A549 (cell line): ENCODE results near the gene BICRA.

Experiments used
- CHD4 ChIP-seq: fragments of 200-600 bp; sonication (generic); IDR thresholded peaks from 2 replicates; pipeline ENCODE4 v1.6.1; 2016; ENCODE audit warnings: antibody characterized with exemption, mild to moderate bottlenecking, borderline replicate concordance
- CTCF ChIP-seq: fragments of >200 bp; sonication (Bioruptor Twin); formaldehyde crosslinking; IDR thresholded peaks from 3 replicates; pipeline ENCODE4 v1.5.1; 2016
- EP300 ChIP-seq, 2 experiments: fragments of >200 bp; sonication (Bioruptor Twin); formaldehyde crosslinking; IDR thresholded peaks; 2 replicates in 1 of 2; 3 replicates in 1 of 2; pipeline ENCODE4 v1.6.1; 2016 to 2017
- MAX ChIP-seq: IDR thresholded peaks from 2 replicates; pipeline ENCODE4 v1.6.1; 2012
- MYC ChIP-seq: IDR thresholded peaks from 2 replicates; pipeline ENCODE4 v1.6.1; 2012; ENCODE audit warnings: mild to moderate bottlenecking, inconsistent platforms, low read length, improper control_type of control experiment, borderline replicate concordance
- NR3C1 ChIP-seq: fragments of >200 bp; sonication (Bioruptor Twin); formaldehyde crosslinking; IDR thresholded peaks from 3 replicates; pipeline ENCODE4 v1.6.1; 2017
- POLR2A ChIP-seq: IDR thresholded peaks from 2 replicates; pipeline ENCODE4 v1.6.1; 2012; ENCODE audit warnings: mild to moderate bottlenecking, low read length
- POLR2AphosphoS2 ChIP-seq: conservative IDR thresholded peaks from 2 replicates; pipeline ENCODE4 v1.6.1; 2012; ENCODE audit warnings: low read length, improper control_type of control experiment, inconsistent platforms
- REST ChIP-seq: fragments of 200-600 bp; sonication (generic); IDR thresholded peaks from 2 replicates; pipeline ENCODE4 v1.6.1; 2016; ENCODE audit warnings: antibody characterized with exemption, mild to moderate bottlenecking, moderate library complexity
- RFX5 ChIP-seq: fragments of 450-650 bp; IDR thresholded peaks from 2 replicates; pipeline ENCODE4 v1.7.1; 2014; ENCODE audit warnings: antibody characterized with exemption, mild to moderate bottlenecking, moderate library complexity
- SREBF2 ChIP-seq: fragments of 450-650 bp; IDR thresholded peaks from 2 replicates; pipeline ENCODE4 v1.6.1; 2014; ENCODE audit warnings: mild to moderate bottlenecking, moderate library complexity
- TF ChIP-seq, protein P1 (sequence below): fragments of 250-450 bp; sonication (Bioruptor Pico); IDR thresholded peaks from 2 replicates; pipeline ENCODE4 v1.5.0; 2021; ENCODE audit warnings: mild to moderate bottlenecking, moderate library complexity, borderline replicate concordance
- TF ChIP-seq, protein P2 (sequence below): fragments of >200 bp; sonication (Bioruptor Twin); formaldehyde crosslinking; IDR thresholded peaks from 3 replicates; pipeline ENCODE4 v1.6.1; 2016

GRCh38 chr19:47601180-47601904 lies 7.6 kb upstream of the BICRA start:
- TF ChIP-seq RFX5 (no peak), MAX (no peak), CTCF (no peak), POLR2AphosphoS2 (no peak), MYC (no peak), POLR2A (no peak), REST (no peak), CHD4 (no peak), SREBF2 (no peak), NR3C1 (no peak), EP300 (IDR thresholded peaks at IDR 0.05) (no peak)
- TF ChIP-seq, protein P1, sequence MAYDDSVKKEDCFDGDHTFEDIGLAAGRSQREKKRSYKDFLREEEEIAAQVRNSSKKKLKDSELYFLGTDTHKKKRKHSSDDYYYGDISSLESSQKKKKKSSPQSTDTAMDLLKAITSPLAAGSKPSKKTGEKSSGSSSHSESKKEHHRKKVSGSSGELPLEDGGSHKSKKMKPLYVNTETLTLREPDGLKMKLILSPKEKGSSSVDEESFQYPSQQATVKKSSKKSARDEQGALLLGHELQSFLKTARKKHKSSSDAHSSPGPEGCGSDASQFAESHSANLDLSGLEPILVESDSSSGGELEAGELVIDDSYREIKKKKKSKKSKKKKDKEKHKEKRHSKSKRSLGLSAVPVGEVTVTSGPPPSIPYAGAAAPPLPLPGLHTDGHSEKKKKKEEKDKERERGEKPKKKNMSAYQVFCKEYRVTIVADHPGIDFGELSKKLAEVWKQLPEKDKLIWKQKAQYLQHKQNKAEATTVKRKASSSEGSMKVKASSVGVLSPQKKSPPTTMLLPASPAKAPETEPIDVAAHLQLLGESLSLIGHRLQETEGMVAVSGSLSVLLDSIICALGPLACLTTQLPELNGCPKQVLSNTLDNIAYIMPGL (CRISPR knock-in tag): no peak
- TF ChIP-seq, protein P2, sequence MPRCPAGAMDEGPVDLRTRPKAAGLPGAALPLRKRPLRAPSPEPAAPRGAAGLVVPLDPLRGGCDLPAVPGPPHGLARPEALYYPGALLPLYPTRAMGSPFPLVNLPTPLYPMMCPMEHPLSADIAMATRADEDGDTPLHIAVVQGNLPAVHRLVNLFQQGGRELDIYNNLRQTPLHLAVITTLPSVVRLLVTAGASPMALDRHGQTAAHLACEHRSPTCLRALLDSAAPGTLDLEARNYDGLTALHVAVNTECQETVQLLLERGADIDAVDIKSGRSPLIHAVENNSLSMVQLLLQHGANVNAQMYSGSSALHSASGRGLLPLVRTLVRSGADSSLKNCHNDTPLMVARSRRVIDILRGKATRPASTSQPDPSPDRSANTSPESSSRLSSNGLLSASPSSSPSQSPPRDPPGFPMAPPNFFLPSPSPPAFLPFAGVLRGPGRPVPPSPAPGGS: no peak
